HFF-Myc (cell line): ENCODE measurements around the gene UBD.

Experiments
- DNase-seq: peaks from one replicate; pipeline ENCODE4 v3.0.0-alpha.2; 2011; ENCODE audit warnings: low read depth; ENCODE audit errors: extremely low read depth
- H3K4me3 ChIP-seq: replicated peaks from 2 replicates; pipeline ENCODE4 v1.5.1; 2011; ENCODE audit warnings: low read depth, mild to moderate bottlenecking, control low read depth, low read length
- CTCF ChIP-seq: IDR thresholded peaks from 2 replicates; pipeline ENCODE4 v1.5.1; 2012; ENCODE audit warnings: mild to moderate bottlenecking, low read depth, low read length, control low read depth; ENCODE audit errors: missing control alignments

Gene UBD

GRCh38 chr6:29524444-29525310, 34.9 kb downstream of the UBD start:
- H3K4me3 ChIP-seq, result no peak overlapping the region
- no peak for DNase-seq
- no peak for TF ChIP-seq CTCF

- TF ChIP-seq CTCF, result no peak
- H3K4me3 ChIP-seq, result no peak overlapping the region
- no peak for DNase-seq
These were observed 35.5 kb downstream of the UBD start for GRCh38 chr6:29524044-29524443.

- DNase-seq, result no peak
- H3K4me3 ChIP-seq, result no peak overlapping the region
- TF ChIP-seq CTCF, result no peak
These were observed 37.3 kb downstream of the UBD start for GRCh38 chr6:29522227-29522626.

- no peak for DNase-seq
- H3K4me3 ChIP-seq, result no peak overlapping the region
- TF ChIP-seq CTCF, result no peak
These were observed 38.4 kb downstream of the UBD start for GRCh38 chr6:29521006-29521680.

- DNase-seq, result no peak
- no peak for TF ChIP-seq CTCF
- H3K4me3 ChIP-seq, result no peak overlapping the region
These were observed 39.3 kb downstream of the UBD start for GRCh38 chr6:29520232-29520631.

GRCh38 chr6:29519291-29520010, 40.1 kb downstream of the UBD start:
- TF ChIP-seq CTCF, result no peak
- DNase-seq, result no peak

More at GRCh38 chr6:29519291-29520010, 40.1 kb downstream of the UBD start:
- H3K4me3 ChIP-seq, result no peak overlapping the region
